ENCODE results near the gene LRRC40.

DNA sequence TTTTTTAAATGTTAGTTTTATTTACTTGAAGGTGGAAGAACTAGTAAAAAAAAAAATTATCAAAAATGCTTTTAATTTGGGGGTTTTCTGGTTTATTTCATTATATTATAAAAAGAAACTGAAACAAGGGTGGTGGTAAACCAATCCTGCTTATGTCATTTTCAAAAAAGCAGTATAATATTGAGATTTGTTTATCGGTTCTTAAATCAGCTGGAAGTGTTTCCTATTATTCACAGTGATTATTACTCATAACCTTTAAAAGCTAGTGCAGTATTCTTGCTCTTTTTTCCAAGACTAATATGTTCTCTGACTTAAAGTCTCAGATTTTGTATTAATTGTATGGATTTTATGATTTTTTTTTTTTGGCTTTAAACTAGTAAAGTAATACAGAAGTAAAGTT is 5.4 kb upstream of the LRRC40 start:
- TF ChIP-seq, protein P1, sequence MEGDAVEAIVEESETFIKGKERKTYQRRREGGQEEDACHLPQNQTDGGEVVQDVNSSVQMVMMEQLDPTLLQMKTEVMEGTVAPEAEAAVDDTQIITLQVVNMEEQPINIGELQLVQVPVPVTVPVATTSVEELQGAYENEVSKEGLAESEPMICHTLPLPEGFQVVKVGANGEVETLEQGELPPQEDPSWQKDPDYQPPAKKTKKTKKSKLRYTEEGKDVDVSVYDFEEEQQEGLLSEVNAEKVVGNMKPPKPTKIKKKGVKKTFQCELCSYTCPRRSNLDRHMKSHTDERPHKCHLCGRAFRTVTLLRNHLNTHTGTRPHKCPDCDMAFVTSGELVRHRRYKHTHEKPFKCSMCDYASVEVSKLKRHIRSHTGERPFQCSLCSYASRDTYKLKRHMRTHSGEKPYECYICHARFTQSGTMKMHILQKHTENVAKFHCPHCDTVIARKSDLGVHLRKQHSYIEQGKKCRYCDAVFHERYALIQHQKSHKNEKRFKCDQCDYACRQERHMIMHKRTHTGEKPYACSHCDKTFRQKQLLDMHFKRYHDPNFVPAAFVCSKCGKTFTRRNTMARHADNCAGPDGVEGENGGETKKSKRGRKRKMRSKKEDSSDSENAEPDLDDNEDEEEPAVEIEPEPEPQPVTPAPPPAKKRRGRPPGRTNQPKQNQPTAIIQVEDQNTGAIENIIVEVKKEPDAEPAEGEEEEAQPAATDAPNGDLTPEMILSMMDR (IDR thresholded peaks at IDR 0.05; ENCODE audit: low read length) = no peak
- no peak for TF ChIP-seq EZH2phosphoT487 (IDR thresholded peaks at IDR 0.05; ENCODE audit: low read length)

Data from MM.1S (cell line).